ENCODE results near the gene CEP70.

The CEP70 gene

GRCh38 chr3:138449490-138449889 lies 144.6 kb downstream of the CEP70 start:
- Histone ChIP-seq H3K4me1 (ENCODE audit: insufficient read depth, low read length, severe bottlenecking) (no peaks in the 10 kb centered on the region), H3K36me3 (ENCODE audit: insufficient read depth, low read length) (no peaks in the 10 kb centered on the region), H3K27me3 (ENCODE audit: insufficient read depth, low read length) (0 out of 2 replicates have a peak, but pooled peaks cover 2% of the 10 kb centered on the region), H3K4me3 (ENCODE audit: low read depth, low read length, poor library complexity, severe bottlenecking) (no peak overlapping the region), H3K9me2 (ENCODE audit: low read depth, low read length) (no peaks in the 10 kb centered on the region), H3K4me2 (ENCODE audit: low read length) (no peak overlapping the region), H3K9ac (ENCODE audit: low read length) (no peak overlapping the region), H3K9me3 (ENCODE audit: low read length) (no peaks in the 10 kb centered on the region), H3K27ac (ENCODE audit: low read depth, low read length, poor library complexity, severe bottlenecking) (no peak overlapping the region), H2AFZ (ENCODE audit: low read length) (no peak overlapping the region), H3K79me2 (ENCODE audit: insufficient read depth, low read length) (no peaks in the 10 kb centered on the region), H4K20me1 (ENCODE audit: insufficient read depth, low read length) (no peaks in the 10 kb centered on the region), H3F3A (ENCODE audit: insufficient read depth, low read length) (no peaks in the 10 kb centered on the region)
- no peak for TF ChIP-seq CTCF (IDR thresholded peaks at IDR 0.05; ENCODE audit: low read length)
- TF ChIP-seq EZH2 (IDR thresholded peaks at IDR 0.05; ENCODE audit: borderline replicate concordance, low read length): no peak

GRCh38 chr3:138448631-138449030 lies 145.4 kb downstream of the CEP70 start:
- no peaks in the 10 kb centered on the region for H3K79me2 ChIP-seq (ENCODE audit: insufficient read depth, low read length)
- no peak overlapping the region for H3K27ac ChIP-seq (ENCODE audit: low read depth, low read length, poor library complexity, severe bottlenecking)
- no peaks in the 10 kb centered on the region for H4K20me1 ChIP-seq (ENCODE audit: insufficient read depth, low read length)
- no peaks in the 10 kb centered on the region for H3K9me2 ChIP-seq (ENCODE audit: low read depth, low read length)
- H2AFZ ChIP-seq (ENCODE audit: low read length): no peak overlapping the region
- H3K4me3 ChIP-seq (ENCODE audit: low read depth, low read length, poor library complexity, severe bottlenecking): no peak overlapping the region
- no peak overlapping the region for H3K4me2 ChIP-seq (ENCODE audit: low read length)
- H3K9me3 ChIP-seq (ENCODE audit: low read length): no peaks in the 10 kb centered on the region
- 0 out of 2 replicates have a peak, but pooled peaks cover 4% of the 10 kb centered on the region for H3K27me3 ChIP-seq (ENCODE audit: insufficient read depth, low read length)
- H3K36me3 ChIP-seq (ENCODE audit: insufficient read depth, low read length): no peaks in the 10 kb centered on the region
- no peaks in the 10 kb centered on the region for H3K4me1 ChIP-seq (ENCODE audit: insufficient read depth, low read length, severe bottlenecking)
- no peak overlapping the region for H3K9ac ChIP-seq (ENCODE audit: low read length)
- no peaks in the 10 kb centered on the region for H3F3A ChIP-seq (ENCODE audit: insufficient read depth, low read length)
- TF ChIP-seq CTCF (IDR thresholded peaks at IDR 0.05; ENCODE audit: low read length) (no peak), EZH2 (IDR thresholded peaks at IDR 0.05; ENCODE audit: borderline replicate concordance, low read length) (no peak)

- no peak overlapping the region for H3K4me3 ChIP-seq (ENCODE audit: low read depth, low read length, poor library complexity, severe bottlenecking)
- H2AFZ ChIP-seq (ENCODE audit: low read length): no peak overlapping the region
- H3K9me2 ChIP-seq (ENCODE audit: low read depth, low read length): no peaks in the 10 kb centered on the region
- no peaks in the 10 kb centered on the region for H3K4me1 ChIP-seq (ENCODE audit: insufficient read depth, low read length, severe bottlenecking)
- no peak overlapping the region for H3K4me2 ChIP-seq (ENCODE audit: low read length)
- no peaks in the 10 kb centered on the region for H3F3A ChIP-seq (ENCODE audit: insufficient read depth, low read length)
- no peaks in the 10 kb centered on the region for H3K79me2 ChIP-seq (ENCODE audit: insufficient read depth, low read length)
- H3K9ac ChIP-seq (ENCODE audit: low read length): no peak overlapping the region
- 0 out of 2 replicates have a peak, but pooled peaks cover 4% of the 10 kb centered on the region for H3K27me3 ChIP-seq (ENCODE audit: insufficient read depth, low read length)
- H4K20me1 ChIP-seq (ENCODE audit: insufficient read depth, low read length): no peaks in the 10 kb centered on the region
- H3K9me3 ChIP-seq (ENCODE audit: low read length): no peaks in the 10 kb centered on the region
- no peaks in the 10 kb centered on the region for H3K36me3 ChIP-seq (ENCODE audit: insufficient read depth, low read length)
- no peak for TF ChIP-seq EZH2 (IDR thresholded peaks at IDR 0.05; ENCODE audit: borderline replicate concordance, low read length)
- TF ChIP-seq CTCF (IDR thresholded peaks at IDR 0.05; ENCODE audit: low read length): no peak
- no peak overlapping the region for H3K27ac ChIP-seq (ENCODE audit: low read depth, low read length, poor library complexity, severe bottlenecking)
These were observed 148.4 kb downstream of the CEP70 start for GRCh38 chr3:138445654-138446053.

Data from OCI-LY1 (cell line).